HCT116 (cell line): ENCODE results near the gene HIVEP3. TPM values are rescaled to one million over a fixed set of nuclear protein-coding genes. Genes with fewer than 3 reads are reported as not detected.

Experiments
- ATAC-seq: fragments of 200-7000 bp; cut with Tn5 transposase; 2 replicates; pipeline ENCODE4 v1.9.1; 2020; ENCODE audit warnings: mild to moderate bottlenecking, moderate library complexity
- BruUV-seq: library from RNA; stranded (reverse); fragments of 400-500 nt; replicated peaks from 2 replicates; lab custom pipeline; 2021; lab: Mats Ljungman, UMichigan
- CTCF ChIA-PET: fragments of 300-600 bp; sonication (Branson Sonifier 250); formaldehyde crosslinking; loops from one replicate; lab custom pipeline; 2021; ENCODE audit warnings: antibody characterized with exemption; lab: Charles Lee
- POLR2A ChIA-PET: fragments of 300-600, 350-600 bp; sonication (Branson Sonifier 250); formaldehyde crosslinking; loops from one replicate; lab custom pipeline; 2021; ENCODE audit warnings: antibody characterized with exemption; lab: Charles Lee
- RAD21 ChIA-PET, 2 experiments: fragments of 300-600 bp; sonication (Branson Sonifier 250); formaldehyde crosslinking; loops; one replicate each; lab custom pipeline; 2023; ENCODE audit warnings: low total read pairs in 2 of 2; ENCODE audit not compliant: uncharacterized antibody in 2 of 2, unreplicated experiment in 2 of 2, low non-redundant PET in 1 of 2; lab: Charles Lee
- DNase-seq: peaks from one replicate; pipeline ENCODE4 v3.0.0-alpha.2; 2010; ENCODE audit warnings: low read depth, low spot score
- H2AFZ ChIP-seq: fragments of 200-600 bp; shearing (Covaris generic), sonication (generic); 2 replicates; pipeline ENCODE4 v1.6.1; 2017; ENCODE audit warnings: low read depth, mixed run types, mixed read lengths, antibody characterized with exemption, low read length; ENCODE audit not compliant: poor library complexity, severe bottlenecking
- H3K27ac ChIP-seq: 2 replicates; pipeline ENCODE4 v1.5.1; 2012; ENCODE audit warnings: low read depth, low read length
- H3K27me3 ChIP-seq: fragments of 200-600 bp; sonication (generic); 2 replicates; pipeline ENCODE4 v1.6.1; 2016; ENCODE audit warnings: mixed run types, low read length, mixed read lengths; ENCODE audit not compliant: insufficient read depth
- H3K36me3 ChIP-seq, 2 experiments: fragments of 200-500 bp in 1 of 2; fragments of 200-600 bp in 1 of 2; sonication (Bioruptor generic) in 1 of 2; sonication (generic) in 1 of 2; 2 replicates each; pipeline versions ENCODE4 v1.5.1 to v1.6.1; 2014 to 2016; ENCODE audit warnings: low read length in 2 of 2, inconsistent platforms in 1 of 2, mixed read lengths in 1 of 2, mixed run types in 1 of 2; ENCODE audit not compliant: insufficient read depth in 2 of 2, control insufficient read depth in 1 of 2
- H3K4me1 ChIP-seq, 2 experiments: fragments of 200-600 bp in 1 of 2; sonication (generic) in 1 of 2; 2 replicates each; pipeline versions ENCODE4 v1.5.1 to v1.6.1; 2012 to 2017; ENCODE audit warnings: low read length in 2 of 2, inconsistent platforms in 1 of 2, mild to moderate bottlenecking in 1 of 2, mixed read lengths in 1 of 2, mixed run types in 1 of 2, moderate library complexity in 1 of 2; ENCODE audit not compliant: insufficient read depth in 2 of 2, control insufficient read depth in 1 of 2
- H3K4me2 ChIP-seq: fragments of 200-600 bp; sonication (generic); 2 replicates; pipeline ENCODE4 v1.6.1; 2017; ENCODE audit warnings: mixed run types, low read length, mixed read lengths
- H3K4me3 ChIP-seq, 2 experiments: fragments of 200-600 bp in 1 of 2; sonication (generic) in 1 of 2; replicated peaks in 1 of 2; 2 replicates each; pipeline ENCODE4 v1.5.1; 2011 to 2016; ENCODE audit warnings: low read length in 2 of 2, control low read depth in 1 of 2, low read depth in 1 of 2, mild to moderate bottlenecking in 1 of 2, mixed read lengths in 1 of 2, mixed run types in 1 of 2
- H3K79me2 ChIP-seq: fragments of 200-600 bp; sonication (generic); 2 replicates; pipeline ENCODE4 v1.6.1; 2017; ENCODE audit warnings: mild to moderate bottlenecking, mixed run types, low read length, moderate library complexity, mixed read lengths; ENCODE audit not compliant: insufficient read depth
- H3K9ac ChIP-seq: fragments of 200-600 bp; sonication (generic); 2 replicates; pipeline ENCODE4 v1.6.1; 2016; ENCODE audit warnings: low read length, mixed read lengths
- H3K9me2 ChIP-seq: fragments of 200-600 bp; sonication (generic), shearing (Covaris generic); 2 replicates; pipeline ENCODE4 v1.6.1; 2017; ENCODE audit warnings: mixed run types, mild to moderate bottlenecking, moderate library complexity; ENCODE audit not compliant: insufficient read depth
- H3K9me3 ChIP-seq, 2 experiments: fragments of 200-500 bp in 1 of 2; fragments of 200-600 bp in 1 of 2; sonication (Bioruptor generic) in 1 of 2; sonication (generic) in 1 of 2; 2 replicates each; pipeline ENCODE4 v1.6.1; 2014 to 2017; ENCODE audit warnings: low read length in 2 of 2, mixed read lengths in 2 of 2, inconsistent platforms in 1 of 2, low read depth in 1 of 2, mild to moderate bottlenecking in 1 of 2, mixed run types in 1 of 2, moderate library complexity in 1 of 2; ENCODE audit not compliant: control insufficient read depth in 1 of 2, insufficient read depth in 1 of 2
- H4K20me1 ChIP-seq: fragments of 200-600 bp; sonication (generic), shearing (Covaris generic); 2 replicates; pipeline ENCODE4 v1.6.1; 2017; ENCODE audit warnings: mixed run types, mild to moderate bottlenecking, moderate library complexity; ENCODE audit not compliant: insufficient read depth
- CBX3 ChIP-seq: IDR thresholded peaks from 2 replicates; pipeline ENCODE4 v1.6.1; 2012; ENCODE audit warnings: low read depth
- CEBPB ChIP-seq: IDR thresholded peaks from 2 replicates; pipeline ENCODE4 v1.6.1; 2012; ENCODE audit warnings: low read depth
- EGR1 ChIP-seq: IDR thresholded peaks from 2 replicates; pipeline ENCODE4 v1.6.1; 2012; ENCODE audit warnings: low read depth
- ELF1 ChIP-seq: IDR thresholded peaks from 2 replicates; pipeline ENCODE4 v1.6.1; 2012; ENCODE audit warnings: low read depth, borderline replicate concordance
- EZH2phosphoT487 ChIP-seq: fragments of 200-600 bp; IDR thresholded peaks from 2 replicates; pipeline ENCODE4 v1.6.1; 2018; ENCODE audit warnings: antibody characterized with exemption, borderline replicate concordance
- JUND ChIP-seq: IDR thresholded peaks from 2 replicates; pipeline ENCODE4 v1.6.1; 2012
- POLR2A ChIP-seq: IDR thresholded peaks from 2 replicates; pipeline ENCODE4 v1.7.0; 2011; ENCODE audit warnings: borderline replicate concordance; ENCODE audit not compliant: insufficient read depth, insufficient read length; ENCODE audit errors: extremely low read depth
- POLR2AphosphoS5 ChIP-seq: IDR thresholded peaks from 2 replicates; pipeline ENCODE4 v1.6.1; 2011; ENCODE audit warnings: mild to moderate bottlenecking, low read depth, low read length, moderate library complexity
- RAD21 ChIP-seq: IDR thresholded peaks from 2 replicates; pipeline ENCODE4 v1.6.1; 2012; ENCODE audit warnings: low read depth, mild to moderate bottlenecking
- SIN3A ChIP-seq: IDR thresholded peaks from 2 replicates; pipeline ENCODE4 v1.6.1; 2012; ENCODE audit warnings: low read depth
- SP1 ChIP-seq: IDR thresholded peaks from 2 replicates; pipeline ENCODE4 v1.6.1; 2012; ENCODE audit warnings: low read depth
- TCF7L2 ChIP-seq: IDR thresholded peaks from 2 replicates; pipeline ENCODE4 v1.7.0; 2011; ENCODE audit warnings: borderline replicate concordance, inconsistent platforms; ENCODE audit not compliant: insufficient read depth, insufficient read length; ENCODE audit errors: extremely low read depth
- YY1 ChIP-seq: IDR thresholded peaks from 2 replicates; pipeline ENCODE4 v1.6.1; 2011; ENCODE audit warnings: low read length, low read depth, moderate library complexity, mild to moderate bottlenecking; ENCODE audit not compliant: insufficient replicate concordance; ENCODE audit errors: extremely low read depth
- ZFX ChIP-seq: fragments of 450-650 bp; IDR thresholded peaks from 2 replicates; pipeline ENCODE4 v1.6.1; 2017
- ZNF274 ChIP-seq: fragments of 200-500 bp; sonication (Bioruptor generic); IDR thresholded peaks from 2 replicates; pipeline ENCODE4 v1.6.1; 2014; ENCODE audit warnings: mild to moderate bottlenecking, low read depth, low read length, inconsistent platforms
- intact Hi-C: fragments of 100-400 bp; cut with micrococcal nuclease; formaldehyde crosslinking; loops from 2 replicates; pipeline ENCODE4 v1.10.0; 2022
- total RNA-seq: library from RNA; stranded (reverse); gene quantifications from one replicate; pipeline ENCODE4 v1.2.1, GENCODE V29; 2021; ENCODE audit not compliant: unreplicated experiment
- TF ChIP-seq, protein P1 (sequence below): IDR thresholded peaks from 2 replicates; pipeline ENCODE4 v1.6.1; 2011; ENCODE audit warnings: mild to moderate bottlenecking, low read length, moderate library complexity; ENCODE audit not compliant: insufficient replicate concordance; ENCODE audit errors: extremely low read depth
- TF ChIP-seq, protein P2 (sequence below): IDR thresholded peaks from 2 replicates; pipeline ENCODE4 v1.6.1; 2012; ENCODE audit warnings: low read depth
- TF ChIP-seq, protein P3 (sequence below): IDR thresholded peaks from 2 replicates; pipeline ENCODE4 v1.6.1; 2012
- TF ChIP-seq, protein P4 (sequence below): IDR thresholded peaks from 2 replicates; pipeline ENCODE4 v1.6.1; 2012
- TF ChIP-seq, protein P5 (sequence below), 3 experiments: fragments of 200-600 bp in 1 of 3; sonication (generic) in 1 of 3; IDR thresholded peaks in 2 of 3; conservative IDR thresholded peaks in 1 of 3; 2 replicates each; pipeline ENCODE4 v1.5.1; 2012 to 2017; ENCODE audit warnings: low read depth in 2 of 3, low read length in 2 of 3, antibody characterized with exemption in 1 of 3, borderline replicate concordance in 1 of 3, control low read depth in 1 of 3, mild to moderate bottlenecking in 1 of 3, mixed read lengths in 1 of 3, mixed run types in 1 of 3, moderate library complexity in 1 of 3; ENCODE audit not compliant: insufficient read depth in 1 of 3

The HIVEP3 gene
- total RNA-seq, 1 experiment from 2014 or later, result 7.1 TPM

DNA sequence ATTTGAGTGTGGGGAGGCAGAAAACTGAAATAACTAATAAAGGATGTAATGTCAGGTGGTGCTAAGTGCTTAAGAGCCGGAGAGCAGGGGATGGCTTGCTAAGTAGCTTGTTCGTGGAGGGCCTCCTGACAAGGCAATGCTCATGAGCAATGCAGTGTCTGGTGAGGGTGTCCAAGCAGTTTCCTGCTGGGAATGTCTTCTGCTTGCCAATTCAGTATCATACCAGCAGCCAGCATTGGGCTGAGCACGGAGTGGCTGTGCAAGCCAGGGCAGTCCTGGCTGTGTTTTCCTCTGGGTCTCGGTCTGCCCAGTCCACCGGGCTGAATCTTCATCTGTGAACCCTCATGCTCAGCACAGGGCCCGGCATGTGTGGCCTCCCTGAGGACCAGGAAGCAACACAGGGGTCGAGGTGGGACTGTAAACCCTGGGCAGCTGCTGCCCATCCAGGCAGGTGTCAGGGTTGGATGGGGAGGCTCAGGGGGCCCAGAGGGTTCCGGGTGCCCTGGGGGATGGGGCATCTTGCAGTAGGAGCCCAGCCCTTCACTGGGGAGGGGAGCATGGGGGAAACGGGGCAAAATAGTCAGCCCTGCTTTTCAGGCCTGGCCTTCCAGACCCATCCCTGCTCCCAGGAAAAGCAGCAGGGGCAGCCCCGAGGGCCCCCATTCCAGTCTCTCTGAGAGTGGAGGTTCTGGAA is 461.7 kb downstream of the HIVEP3 start:
- no peak for DNase-seq
- Histone ChIP-seq H3K4me2 (no peak overlapping the region), H3K9ac (no peak overlapping the region), H3K27ac (no peak overlapping the region), H3K27me3 (no peaks in the 10 kb centered on the region), H3K9me2 (no peaks in the 10 kb centered on the region), H3K36me3 (no peaks in the 10 kb centered on the region), H3K4me1 (no peaks in the 10 kb centered on the region), H3K4me3 (no peak overlapping the region), H3K79me2 (no peaks in the 10 kb centered on the region), H4K20me1 (no peaks in the 10 kb centered on the region), H3K9me3 (no peaks in the 10 kb centered on the region), H2AFZ (no peak overlapping the region)
- no peak for ATAC-seq
- ChIA-PET POLR2A (no interaction called here), RAD21 (no interaction called here), CTCF (no interaction called here)
- no peak for TF ChIP-seq CEBPB
- no peak for TF ChIP-seq EGR1
- no peak for TF ChIP-seq SIN3A
- TF ChIP-seq, protein P1, sequence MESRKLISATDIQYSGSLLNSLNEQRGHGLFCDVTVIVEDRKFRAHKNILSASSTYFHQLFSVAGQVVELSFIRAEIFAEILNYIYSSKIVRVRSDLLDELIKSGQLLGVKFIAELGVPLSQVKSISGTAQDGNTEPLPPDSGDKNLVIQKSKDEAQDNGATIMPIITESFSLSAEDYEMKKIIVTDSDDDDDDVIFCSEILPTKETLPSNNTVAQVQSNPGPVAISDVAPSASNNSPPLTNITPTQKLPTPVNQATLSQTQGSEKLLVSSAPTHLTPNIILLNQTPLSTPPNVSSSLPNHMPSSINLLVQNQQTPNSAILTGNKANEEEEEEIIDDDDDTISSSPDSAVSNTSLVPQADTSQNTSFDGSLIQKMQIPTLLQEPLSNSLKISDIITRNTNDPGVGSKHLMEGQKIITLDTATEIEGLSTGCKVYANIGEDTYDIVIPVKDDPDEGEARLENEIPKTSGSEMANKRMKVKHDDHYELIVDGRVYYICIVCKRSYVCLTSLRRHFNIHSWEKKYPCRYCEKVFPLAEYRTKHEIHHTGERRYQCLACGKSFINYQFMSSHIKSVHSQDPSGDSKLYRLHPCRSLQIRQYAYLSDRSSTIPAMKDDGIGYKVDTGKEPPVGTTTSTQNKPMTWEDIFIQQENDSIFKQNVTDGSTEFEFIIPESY, result no peak
- TF ChIP-seq, protein P2, sequence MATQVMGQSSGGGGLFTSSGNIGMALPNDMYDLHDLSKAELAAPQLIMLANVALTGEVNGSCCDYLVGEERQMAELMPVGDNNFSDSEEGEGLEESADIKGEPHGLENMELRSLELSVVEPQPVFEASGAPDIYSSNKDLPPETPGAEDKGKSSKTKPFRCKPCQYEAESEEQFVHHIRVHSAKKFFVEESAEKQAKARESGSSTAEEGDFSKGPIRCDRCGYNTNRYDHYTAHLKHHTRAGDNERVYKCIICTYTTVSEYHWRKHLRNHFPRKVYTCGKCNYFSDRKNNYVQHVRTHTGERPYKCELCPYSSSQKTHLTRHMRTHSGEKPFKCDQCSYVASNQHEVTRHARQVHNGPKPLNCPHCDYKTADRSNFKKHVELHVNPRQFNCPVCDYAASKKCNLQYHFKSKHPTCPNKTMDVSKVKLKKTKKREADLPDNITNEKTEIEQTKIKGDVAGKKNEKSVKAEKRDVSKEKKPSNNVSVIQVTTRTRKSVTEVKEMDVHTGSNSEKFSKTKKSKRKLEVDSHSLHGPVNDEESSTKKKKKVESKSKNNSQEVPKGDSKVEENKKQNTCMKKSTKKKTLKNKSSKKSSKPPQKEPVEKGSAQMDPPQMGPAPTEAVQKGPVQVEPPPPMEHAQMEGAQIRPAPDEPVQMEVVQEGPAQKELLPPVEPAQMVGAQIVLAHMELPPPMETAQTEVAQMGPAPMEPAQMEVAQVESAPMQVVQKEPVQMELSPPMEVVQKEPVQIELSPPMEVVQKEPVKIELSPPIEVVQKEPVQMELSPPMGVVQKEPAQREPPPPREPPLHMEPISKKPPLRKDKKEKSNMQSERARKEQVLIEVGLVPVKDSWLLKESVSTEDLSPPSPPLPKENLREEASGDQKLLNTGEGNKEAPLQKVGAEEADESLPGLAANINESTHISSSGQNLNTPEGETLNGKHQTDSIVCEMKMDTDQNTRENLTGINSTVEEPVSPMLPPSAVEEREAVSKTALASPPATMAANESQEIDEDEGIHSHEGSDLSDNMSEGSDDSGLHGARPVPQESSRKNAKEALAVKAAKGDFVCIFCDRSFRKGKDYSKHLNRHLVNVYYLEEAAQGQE, result no peak
- no peak for TF ChIP-seq EZH2phosphoT487
- no peak for TF ChIP-seq ELF1
- TF ChIP-seq TCF7L2, result no peak
- no peak for TF ChIP-seq SP1
- no peak for TF ChIP-seq ZFX
- TF ChIP-seq YY1, result no peak
- TF ChIP-seq, protein P3, sequence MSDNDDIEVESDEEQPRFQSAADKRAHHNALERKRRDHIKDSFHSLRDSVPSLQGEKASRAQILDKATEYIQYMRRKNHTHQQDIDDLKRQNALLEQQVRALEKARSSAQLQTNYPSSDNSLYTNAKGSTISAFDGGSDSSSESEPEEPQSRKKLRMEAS, result no peak
- no peak for TF ChIP-seq POLR2A
- TF ChIP-seq, protein P4, sequence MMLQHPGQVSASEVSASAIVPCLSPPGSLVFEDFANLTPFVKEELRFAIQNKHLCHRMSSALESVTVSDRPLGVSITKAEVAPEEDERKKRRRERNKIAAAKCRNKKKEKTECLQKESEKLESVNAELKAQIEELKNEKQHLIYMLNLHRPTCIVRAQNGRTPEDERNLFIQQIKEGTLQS, result no peak
- TF ChIP-seq, protein P5, sequence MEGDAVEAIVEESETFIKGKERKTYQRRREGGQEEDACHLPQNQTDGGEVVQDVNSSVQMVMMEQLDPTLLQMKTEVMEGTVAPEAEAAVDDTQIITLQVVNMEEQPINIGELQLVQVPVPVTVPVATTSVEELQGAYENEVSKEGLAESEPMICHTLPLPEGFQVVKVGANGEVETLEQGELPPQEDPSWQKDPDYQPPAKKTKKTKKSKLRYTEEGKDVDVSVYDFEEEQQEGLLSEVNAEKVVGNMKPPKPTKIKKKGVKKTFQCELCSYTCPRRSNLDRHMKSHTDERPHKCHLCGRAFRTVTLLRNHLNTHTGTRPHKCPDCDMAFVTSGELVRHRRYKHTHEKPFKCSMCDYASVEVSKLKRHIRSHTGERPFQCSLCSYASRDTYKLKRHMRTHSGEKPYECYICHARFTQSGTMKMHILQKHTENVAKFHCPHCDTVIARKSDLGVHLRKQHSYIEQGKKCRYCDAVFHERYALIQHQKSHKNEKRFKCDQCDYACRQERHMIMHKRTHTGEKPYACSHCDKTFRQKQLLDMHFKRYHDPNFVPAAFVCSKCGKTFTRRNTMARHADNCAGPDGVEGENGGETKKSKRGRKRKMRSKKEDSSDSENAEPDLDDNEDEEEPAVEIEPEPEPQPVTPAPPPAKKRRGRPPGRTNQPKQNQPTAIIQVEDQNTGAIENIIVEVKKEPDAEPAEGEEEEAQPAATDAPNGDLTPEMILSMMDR (IDR thresholded peaks at IDR 0.05 in 2 of 3, conservative IDR thresholded peaks at IDR 0.05 in 1 of 3; ENCODE audit: borderline replicate concordance in 1 of 3, insufficient read depth in 1 of 3, low read depth in 2 of 3, low read length in 2 of 3), result no peak
- TF ChIP-seq CBX3, result no peak
- no peak for TF ChIP-seq RAD21
- no peak for TF ChIP-seq POLR2AphosphoS5
- TF ChIP-seq JUND, result no peak
- no peak for TF ChIP-seq ZNF274
- intact Hi-C loops, result no loop called here
- no TSS peak for BruUV-seq
